GM19397 (cell line): ENCODE measurements around the gene ACSM6.
"Not testable (repeated sequence)": the region's sequence is repeated elsewhere in the genome, so short reads cannot be mapped to it uniquely, and the experiment has no call there.

Source experiments
- ATAC-seq: cut with Tn5 transposase; IDR thresholded peaks from one replicate; pipeline ENCODE4 v1.9.1; 2021; ENCODE audit warnings: mild to moderate bottlenecking, moderate library complexity; ENCODE audit not compliant: unreplicated experiment

ACSM6 gene

DNA sequence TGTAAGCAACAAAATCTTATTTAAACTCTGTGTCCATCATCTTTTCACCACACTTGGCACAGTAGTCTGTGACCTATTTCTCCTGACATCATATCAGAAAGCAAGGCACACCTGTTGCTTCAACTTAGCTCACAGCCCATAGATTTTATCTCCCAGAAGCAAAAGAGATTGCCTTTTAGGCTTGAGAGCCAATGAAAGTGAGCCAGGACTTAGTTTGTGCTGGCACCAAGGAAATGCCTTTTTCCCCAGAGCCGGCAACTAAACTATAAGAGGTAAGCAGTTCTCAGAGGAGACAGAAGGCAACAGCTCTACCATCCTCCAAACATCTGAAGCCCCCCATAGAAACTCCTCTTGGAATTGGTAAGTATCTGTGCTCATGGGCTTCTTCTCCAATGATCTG lies at the start of gene ACSM6:
Gene ACSM6 (plus strand): TSS at position 295 of the 400 bp plus-strand sequence. CDS start 248 bp downstream, outside the sequence.
- no peak for ATAC-seq

DNA sequence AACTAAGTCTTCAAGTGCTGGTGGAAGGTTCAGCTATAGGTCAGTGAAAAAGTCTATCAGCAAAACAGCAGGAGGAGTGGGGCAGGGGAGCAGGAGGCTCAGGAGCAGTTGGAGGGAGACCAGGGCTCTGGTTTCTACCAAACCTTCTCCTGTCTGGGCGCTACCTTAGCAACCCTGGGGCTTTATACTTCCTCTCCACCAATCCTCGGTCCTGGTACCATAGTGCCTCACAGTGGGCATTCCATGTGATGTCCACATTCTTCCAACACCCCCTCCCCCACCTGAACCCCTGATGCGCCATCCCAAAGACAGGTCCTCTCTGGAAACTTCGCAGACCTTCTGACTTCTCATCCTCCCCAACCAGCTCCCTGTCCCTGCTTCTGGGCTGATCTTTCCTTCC lies 25.3 kb upstream of the ACSM6 start:
- ATAC-seq: no peak

DNA sequence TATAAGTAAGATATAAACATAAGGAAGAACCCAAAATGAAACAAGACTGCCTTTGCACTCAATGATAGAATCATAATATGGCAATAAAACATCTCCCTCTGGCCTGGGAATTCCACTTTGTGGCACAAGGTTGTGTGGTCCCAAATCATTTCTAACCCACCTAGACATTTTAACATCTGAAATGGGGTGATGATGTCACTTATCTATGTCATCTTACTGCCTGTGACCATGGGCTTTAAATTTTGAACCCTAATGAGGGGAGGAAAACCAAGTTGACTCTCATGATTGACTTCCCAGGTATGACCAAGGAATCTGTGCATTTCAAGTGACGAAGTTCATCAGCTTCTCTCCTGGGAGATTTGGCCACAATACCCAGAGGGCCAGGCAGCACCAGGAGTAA lies 24.5 kb upstream of the ACSM6 start:
- ATAC-seq: no peak

GRCh38 chr10:95170790-95171189 lies 23.2 kb upstream of the ACSM6 start:
- no peak for ATAC-seq

DNA sequence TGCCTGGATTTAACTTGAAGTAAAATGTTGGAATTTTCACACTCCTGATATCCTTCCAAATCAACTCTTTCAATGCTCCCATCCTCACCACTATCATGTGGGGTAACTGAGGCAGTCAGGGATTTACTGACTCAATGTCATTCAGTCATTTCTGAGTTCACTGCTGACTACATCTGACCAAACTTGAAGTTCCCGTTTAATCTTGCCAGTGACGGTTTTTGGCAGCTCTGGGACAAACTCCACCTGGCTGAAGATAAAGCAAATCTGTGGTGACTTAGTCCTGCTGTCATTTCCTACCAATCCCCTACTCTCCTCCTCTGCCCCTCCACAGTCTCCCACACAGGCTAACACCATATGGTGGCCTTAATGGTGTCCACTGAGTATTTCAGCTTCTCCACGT lies 22.7 kb upstream of the ACSM6 start:
- no peak for ATAC-seq

DNA sequence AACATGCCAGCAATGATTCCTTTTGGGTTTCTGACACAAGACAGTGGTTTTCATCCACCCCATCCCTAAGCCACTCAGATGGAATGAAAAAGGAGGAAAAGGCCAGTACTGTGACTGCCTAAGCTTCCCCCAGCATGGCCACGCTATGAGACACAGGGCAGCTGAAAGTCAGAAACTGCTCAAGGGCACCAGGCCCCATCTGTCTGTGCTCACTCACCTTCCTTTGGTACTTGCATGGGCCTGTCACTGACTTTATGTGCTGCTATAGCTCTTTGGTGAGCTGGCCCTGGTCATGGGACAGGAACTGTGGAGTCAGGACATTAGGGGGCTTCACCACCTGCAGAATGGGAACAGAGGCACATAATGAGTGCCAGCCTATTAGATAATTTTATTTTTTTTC lies 21.2 kb upstream of the ACSM6 start:
- ATAC-seq: no peak

DNA sequence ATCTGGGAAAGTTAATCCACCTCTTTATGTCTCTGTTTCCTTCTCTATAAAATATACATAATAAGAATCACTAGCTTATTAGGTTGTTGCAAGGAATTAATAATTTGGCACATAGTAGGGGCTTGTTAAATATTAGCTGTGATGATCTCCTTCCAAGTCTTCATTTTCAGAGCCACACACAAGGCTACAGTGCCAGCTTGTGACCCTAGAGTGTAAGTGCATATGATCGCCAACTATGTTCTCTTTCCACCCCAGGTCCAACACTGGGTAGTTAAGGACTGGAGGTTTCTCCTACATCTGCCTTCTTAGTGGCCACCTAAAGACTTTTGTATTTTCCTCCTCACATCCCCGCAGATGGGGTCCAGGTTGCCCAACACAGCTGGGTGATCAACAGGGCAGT lies 17.9 kb upstream of the ACSM6 start:
- ATAC-seq: no peak

- ATAC-seq: no peak
Measured at GRCh38 chr10:95177429-95177828, 16.6 kb upstream of the ACSM6 start.

- no peak for ATAC-seq
Measured at GRCh38 chr10:95178266-95178665, 15.8 kb upstream of the ACSM6 start.

DNA sequence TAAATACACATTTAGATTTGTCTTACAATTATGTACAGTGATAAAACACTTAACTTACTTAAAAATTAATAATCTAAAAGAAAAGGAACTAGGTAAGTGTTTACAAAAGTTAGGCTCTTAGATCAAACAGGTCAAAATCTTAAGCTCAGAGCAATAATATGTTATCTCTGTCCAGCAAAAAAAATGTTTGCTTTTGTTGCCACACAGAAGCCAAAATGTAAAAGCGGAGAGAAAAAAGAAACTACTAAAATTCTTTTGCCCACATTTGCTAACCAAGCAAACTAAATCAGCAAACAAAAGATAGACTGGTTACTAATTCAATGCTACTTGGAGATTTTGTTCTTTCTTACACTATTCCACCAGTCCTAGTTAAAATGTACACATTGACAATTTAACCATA lies 15.2 kb upstream of the ACSM6 start:
- ATAC-seq: no peak

- no peak for ATAC-seq
Measured at GRCh38 chr10:95181726-95182125, 12.3 kb upstream of the ACSM6 start.

DNA sequence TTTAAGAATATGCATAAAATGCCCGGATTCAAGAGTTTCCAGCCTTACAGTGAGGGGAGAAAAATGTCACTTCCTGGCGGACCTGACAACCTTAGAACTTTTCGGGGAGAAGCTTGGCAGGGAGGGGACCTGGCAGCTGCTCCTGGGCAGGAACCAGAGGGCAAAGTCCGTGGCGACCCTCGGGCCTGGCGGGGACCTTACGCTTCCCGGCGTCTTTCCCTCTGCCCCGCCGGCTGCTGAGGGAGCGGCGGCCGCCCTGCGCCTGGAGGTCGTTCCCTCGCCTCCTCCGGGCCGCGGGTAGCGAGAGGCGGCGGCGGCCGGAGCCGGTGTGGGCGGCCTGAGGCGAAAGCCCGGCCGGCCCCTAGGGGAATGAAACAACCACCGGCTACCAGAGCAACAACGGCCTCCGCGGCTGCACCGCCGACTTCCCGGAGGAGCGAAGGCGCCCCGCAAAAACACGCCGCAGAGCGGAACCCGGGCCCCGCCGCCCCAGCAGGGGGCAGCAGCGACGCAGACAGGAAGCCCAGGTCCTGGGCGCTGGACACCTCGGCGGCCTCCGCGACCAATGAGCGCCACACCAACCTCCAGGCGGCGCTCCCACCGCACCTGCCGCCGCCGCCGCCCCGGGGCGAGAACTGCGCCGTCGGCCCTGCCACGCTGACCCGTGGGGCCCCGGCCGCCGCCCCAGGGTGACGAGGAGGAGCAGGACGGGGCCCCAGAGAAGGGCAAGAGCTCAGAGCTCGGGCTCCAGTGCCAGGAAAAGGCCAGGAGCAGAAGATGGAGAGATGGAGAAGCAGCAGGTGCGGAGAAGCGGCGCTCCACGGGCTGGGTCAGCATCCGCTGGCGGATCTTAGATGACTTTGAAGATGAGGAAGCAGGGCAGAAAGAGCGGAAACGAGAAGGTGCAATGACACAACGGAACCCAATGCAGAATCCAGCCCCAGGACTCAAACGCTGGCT lies 10.5 kb upstream of the ACSM6 start:
- ATAC-seq: peak; percentile 96

DNA sequence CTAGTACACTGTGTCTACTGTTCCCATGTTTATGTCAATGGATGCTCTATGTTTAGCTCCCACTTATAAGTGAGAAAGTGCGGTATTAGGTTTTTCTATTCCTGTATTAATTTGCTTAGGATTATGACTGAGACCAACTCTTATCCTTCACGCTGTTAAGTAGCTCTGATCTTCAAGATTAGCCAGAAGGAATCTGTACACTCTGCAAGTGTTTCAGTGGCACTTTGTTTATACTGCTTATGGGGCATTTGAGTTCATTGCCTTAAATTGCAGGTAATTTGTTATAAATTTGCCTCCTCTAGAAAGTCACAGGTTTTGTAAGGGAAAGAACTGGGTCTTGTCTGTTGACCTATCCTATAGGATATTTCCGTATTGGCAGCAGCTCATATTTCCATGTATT lies 6.4 kb upstream of the ACSM6 start:
- no peak for ATAC-seq

GRCh38 chr10:95188593-95188992 lies 5.4 kb upstream of the ACSM6 start:
- no peak for ATAC-seq

GRCh38 chr10:95196046-95196445 lies 2.0 kb downstream of the ACSM6 start:
- ATAC-seq: no peak

GRCh38 chr10:95201736-95202135 lies 7.7 kb downstream of the ACSM6 start:
- ATAC-seq: no peak

GRCh38 chr10:95202865-95203264 lies 8.8 kb downstream of the ACSM6 start:
- not testable (repeated sequence) for ATAC-seq

DNA sequence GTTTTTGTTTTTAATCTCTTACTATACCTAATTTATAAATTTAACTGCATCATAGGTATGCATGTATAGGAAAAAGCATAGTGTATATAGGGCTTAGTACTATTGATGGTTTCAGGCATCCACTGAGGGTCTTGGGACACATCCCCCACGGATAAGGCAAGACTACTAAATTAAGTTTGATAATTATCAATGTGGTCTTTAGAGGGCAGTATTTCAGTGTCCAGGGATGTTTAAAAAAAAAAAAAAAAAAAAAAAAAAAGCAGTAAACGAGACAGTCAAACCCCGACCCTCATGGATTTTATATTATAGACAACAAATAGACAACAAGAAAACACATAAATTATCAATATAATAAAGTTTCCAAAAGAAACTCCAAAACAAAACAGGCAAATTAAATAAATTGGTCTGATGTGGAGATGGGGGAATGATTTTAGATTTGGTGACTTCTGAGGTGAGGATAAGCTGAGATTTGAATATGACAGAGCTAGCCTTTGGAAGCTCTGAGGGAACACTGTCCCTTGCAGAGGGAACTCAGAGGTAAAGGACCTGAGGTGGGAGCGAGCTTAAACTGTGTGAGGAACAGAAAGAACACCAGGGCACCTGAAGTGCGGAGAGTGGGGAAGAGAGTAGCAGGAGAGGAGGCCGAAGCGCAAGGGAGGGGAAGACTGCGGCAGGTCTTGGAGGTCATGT lies 14.8 kb downstream of the ACSM6 start:
- ATAC-seq: no peak

DNA sequence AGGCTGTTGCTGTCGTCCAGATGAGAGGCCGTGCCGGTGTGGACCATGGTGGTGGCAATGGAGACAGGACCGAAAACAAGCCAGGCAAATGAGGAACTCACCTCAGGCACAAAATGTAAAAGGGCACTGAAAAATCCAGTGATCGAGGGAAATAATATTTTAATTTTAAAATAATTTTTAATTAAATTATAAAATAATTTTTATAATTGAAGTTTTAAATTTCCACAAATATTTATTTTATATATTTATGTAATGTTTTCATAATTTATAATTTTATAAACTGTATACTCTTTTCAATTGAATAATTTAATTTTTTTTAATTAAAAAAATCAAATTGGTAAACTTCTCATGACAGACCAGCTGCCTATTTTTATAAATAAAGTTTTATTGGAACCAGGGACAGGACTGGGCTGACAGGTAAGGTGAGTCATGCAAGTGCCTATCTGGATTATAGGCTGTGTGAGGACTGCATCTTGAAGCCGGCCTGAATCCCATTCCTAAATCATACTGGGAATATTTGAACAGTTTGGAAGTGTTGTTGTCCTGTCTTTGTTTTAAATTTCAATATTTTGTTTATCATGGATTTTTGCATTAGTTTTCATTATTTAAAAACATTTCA lies 15.6 kb downstream of the ACSM6 start:
- ATAC-seq: no peak

GRCh38 chr10:95211606-95212279 lies 17.7 kb downstream of the ACSM6 start:
- ATAC-seq: no peak

GRCh38 chr10:95214369-95214768 lies 20.3 kb downstream of the ACSM6 start:
- no peak for ATAC-seq
